Stomach (tissue), 4 donors: ENCODE measurements around the gene ZNF316.

Experiments used
- EP300 ChIP-seq: sonication (generic); formaldehyde crosslinking; IDR thresholded peaks from one replicate; pipeline ENCODE4 v1.6.1; 2017; ENCODE audit warnings: antibody characterized with exemption
- POLR2A ChIP-seq, 4 donors: fragments of 450-650 bp; IDR thresholded peaks; one replicate each; pipeline ENCODE4 v1.6.1; 2016; ENCODE audit warnings: antibody characterized with exemption in 4 of 4, control low read depth in 2 of 4, mild to moderate bottlenecking in 1 of 4, moderate library complexity in 1 of 4
- POLR2AphosphoS5 ChIP-seq, 3 donors: sonication (generic); formaldehyde crosslinking; IDR thresholded peaks; one replicate each; pipeline ENCODE4 v1.6.1; 2016; ENCODE audit warnings: antibody characterized with exemption in 3 of 3
- TF ChIP-seq, protein P1 (sequence below), 7 experiments: fragments of 450-650 bp in 4 of 7; fragments of 200-600 bp in 3 of 7; sonication (generic) in 3 of 7; IDR thresholded peaks; one replicate each; pipeline ENCODE4 v1.5.1; 2016 to 2019; ENCODE audit warnings: antibody characterized with exemption in 7 of 7, control low read depth in 2 of 7, mild to moderate bottlenecking in 1 of 7

DNA sequence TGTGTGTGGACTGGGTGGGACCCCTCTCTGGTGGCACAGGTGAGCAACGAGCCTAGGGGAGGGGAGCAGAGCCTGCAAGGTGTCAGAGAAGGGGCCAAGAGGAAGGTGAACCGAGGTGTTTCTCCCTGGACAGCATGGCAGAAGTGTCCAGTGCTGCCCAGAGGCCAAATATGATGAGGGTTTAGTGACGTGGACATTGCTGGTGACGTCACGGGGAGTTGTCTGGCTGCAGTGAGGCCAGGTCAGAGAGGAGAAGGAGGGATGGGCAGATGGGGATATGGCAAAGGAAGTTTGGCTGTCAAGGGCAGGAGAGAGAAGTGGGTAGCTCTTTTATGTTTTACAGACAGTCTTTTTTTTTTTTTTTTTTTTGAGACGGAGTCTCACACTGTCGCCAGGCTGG, 24.3 kb upstream of the ZNF316 start:
- TF ChIP-seq, protein P1, sequence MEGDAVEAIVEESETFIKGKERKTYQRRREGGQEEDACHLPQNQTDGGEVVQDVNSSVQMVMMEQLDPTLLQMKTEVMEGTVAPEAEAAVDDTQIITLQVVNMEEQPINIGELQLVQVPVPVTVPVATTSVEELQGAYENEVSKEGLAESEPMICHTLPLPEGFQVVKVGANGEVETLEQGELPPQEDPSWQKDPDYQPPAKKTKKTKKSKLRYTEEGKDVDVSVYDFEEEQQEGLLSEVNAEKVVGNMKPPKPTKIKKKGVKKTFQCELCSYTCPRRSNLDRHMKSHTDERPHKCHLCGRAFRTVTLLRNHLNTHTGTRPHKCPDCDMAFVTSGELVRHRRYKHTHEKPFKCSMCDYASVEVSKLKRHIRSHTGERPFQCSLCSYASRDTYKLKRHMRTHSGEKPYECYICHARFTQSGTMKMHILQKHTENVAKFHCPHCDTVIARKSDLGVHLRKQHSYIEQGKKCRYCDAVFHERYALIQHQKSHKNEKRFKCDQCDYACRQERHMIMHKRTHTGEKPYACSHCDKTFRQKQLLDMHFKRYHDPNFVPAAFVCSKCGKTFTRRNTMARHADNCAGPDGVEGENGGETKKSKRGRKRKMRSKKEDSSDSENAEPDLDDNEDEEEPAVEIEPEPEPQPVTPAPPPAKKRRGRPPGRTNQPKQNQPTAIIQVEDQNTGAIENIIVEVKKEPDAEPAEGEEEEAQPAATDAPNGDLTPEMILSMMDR (IDR thresholded peaks at IDR 0.05): no peak
- TF ChIP-seq POLR2A (IDR thresholded peaks at IDR 0.05) (no peak), POLR2AphosphoS5 (IDR thresholded peaks at IDR 0.05) (no peak), EP300 (no peak)
